AG04450 (cell line): ENCODE results near the gene WDR18. TPM values are rescaled to one million over a fixed set of nuclear protein-coding genes. Genes with fewer than 3 reads are reported as not detected.

Source experiments
- CTCF ChIA-PET: fragments of 300-600, 350-600 bp; formaldehyde crosslinking; extraction: SDS; loops from one replicate; lab custom pipeline; 2022; ENCODE audit warnings: antibody characterized with exemption, inconsistent platforms; lab: Charles Lee
- POLR2A ChIA-PET: fragments of 350-600 bp; formaldehyde crosslinking; extraction: SDS; loops from one replicate; lab custom pipeline; 2021; ENCODE audit warnings: antibody characterized with exemption, inconsistent platforms; lab: Yijun Ruan, JAX
- DNase-seq: peaks from one replicate; pipeline ENCODE4 v3.0.0-alpha.2; 2011; ENCODE audit warnings: low read depth, low spot score
- H3K27ac ChIP-seq: one replicate; pipeline ENCODE4 v1.5.1; 2012; ENCODE audit warnings: low read depth, low read length, control low read depth
- H3K27me3 ChIP-seq: one replicate; pipeline ENCODE4 v1.6.0; 2012; ENCODE audit warnings: low read length; ENCODE audit not compliant: control insufficient read depth, insufficient read depth
- H3K4me3 ChIP-seq: 2 replicates; pipeline ENCODE4 v1.5.1; 2011; ENCODE audit warnings: mild to moderate bottlenecking, low read depth, low read length, control low read depth
- H3K9me3 ChIP-seq: 2 replicates; pipeline ENCODE4 v1.5.1; 2012; ENCODE audit warnings: low read length; ENCODE audit not compliant: control insufficient read depth, insufficient read depth
- polyA plus RNA-seq: library from polyadenylated mRNA; depleted of rRNA; stranded (reverse); fragments of >200 nt; gene quantifications from 2 replicates; pipeline ENCODE4 v1.2.3, GENCODE V29; 2011
- TF ChIP-seq, protein P1 (sequence below): IDR thresholded peaks from 2 replicates; pipeline ENCODE4 v1.5.1; 2011; ENCODE audit warnings: low read depth, low read length, control low read depth, inconsistent platforms

The WDR18 gene
- polyA plus RNA-seq, 1 experiment: 24.5 TPM

DNA sequence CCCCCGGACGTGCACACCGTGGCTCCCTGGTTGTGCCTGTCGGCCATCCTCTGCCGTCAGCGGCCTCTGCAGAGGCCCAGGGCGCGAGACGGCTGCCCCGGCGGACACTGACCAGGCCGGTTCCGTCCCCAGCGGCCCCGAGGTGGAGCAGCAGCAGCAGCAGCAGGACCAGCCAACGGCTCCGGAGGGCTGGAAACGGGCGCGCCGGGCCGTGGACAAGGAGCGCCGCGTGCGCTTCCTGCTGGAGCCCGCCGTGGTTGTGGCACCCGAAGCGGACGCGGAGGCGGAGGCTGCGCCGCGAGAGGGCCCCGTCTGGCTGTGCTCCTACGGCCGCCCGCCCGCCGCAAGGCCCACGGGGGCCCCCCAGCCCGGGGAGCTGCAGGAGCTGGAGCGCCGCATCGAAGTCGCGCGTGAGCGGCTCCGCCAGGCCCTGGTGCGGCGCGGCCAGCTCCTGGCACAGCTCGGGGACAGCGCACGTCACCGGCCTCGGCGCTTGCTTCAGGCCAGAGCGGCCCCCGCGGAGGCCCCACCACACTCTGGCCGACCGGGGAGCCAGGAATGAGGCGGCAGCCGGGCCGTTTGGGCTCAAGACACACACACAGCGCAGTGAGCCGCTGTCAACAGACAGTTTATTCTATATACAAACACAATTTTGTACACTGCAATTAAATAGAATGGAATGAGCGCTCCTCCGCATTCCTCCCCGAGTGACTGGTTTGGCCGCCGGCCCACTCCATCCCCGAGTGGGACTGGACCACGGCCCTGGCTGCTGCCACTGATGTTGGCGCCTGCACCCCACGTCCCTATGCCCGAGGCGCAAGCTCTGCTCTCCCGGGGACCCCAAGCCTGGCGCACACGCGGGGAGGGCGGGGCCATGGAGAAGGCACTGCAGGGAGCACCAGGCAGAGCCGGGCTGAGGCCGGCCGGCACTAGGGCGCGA, 25.2 kb downstream of the WDR18 start:
- peak; percentile 79 for DNase-seq
- POLR2A ChIA-PET: interaction anchor here (0.7 to 1.4 kb wide), 5 partner anchors 10 to 260 kb away, joined by 3 to 9 read pairs (median 3); partner anchors contain the start of gene CIRBP
- CTCF ChIA-PET: no interaction called here
- Histone ChIP-seq H3K27me3 (no peaks in the 10 kb centered on the region), H3K9me3 (peaks cover 15% of the 10 kb centered on the region; the same call in 1 of the 2 replicates), H3K4me3 (peak overlapping the region; percentile 29; the same call in 1 of the 2 replicates), H3K27ac (peak overlapping the region; percentile 70)
- TF ChIP-seq, protein P1, sequence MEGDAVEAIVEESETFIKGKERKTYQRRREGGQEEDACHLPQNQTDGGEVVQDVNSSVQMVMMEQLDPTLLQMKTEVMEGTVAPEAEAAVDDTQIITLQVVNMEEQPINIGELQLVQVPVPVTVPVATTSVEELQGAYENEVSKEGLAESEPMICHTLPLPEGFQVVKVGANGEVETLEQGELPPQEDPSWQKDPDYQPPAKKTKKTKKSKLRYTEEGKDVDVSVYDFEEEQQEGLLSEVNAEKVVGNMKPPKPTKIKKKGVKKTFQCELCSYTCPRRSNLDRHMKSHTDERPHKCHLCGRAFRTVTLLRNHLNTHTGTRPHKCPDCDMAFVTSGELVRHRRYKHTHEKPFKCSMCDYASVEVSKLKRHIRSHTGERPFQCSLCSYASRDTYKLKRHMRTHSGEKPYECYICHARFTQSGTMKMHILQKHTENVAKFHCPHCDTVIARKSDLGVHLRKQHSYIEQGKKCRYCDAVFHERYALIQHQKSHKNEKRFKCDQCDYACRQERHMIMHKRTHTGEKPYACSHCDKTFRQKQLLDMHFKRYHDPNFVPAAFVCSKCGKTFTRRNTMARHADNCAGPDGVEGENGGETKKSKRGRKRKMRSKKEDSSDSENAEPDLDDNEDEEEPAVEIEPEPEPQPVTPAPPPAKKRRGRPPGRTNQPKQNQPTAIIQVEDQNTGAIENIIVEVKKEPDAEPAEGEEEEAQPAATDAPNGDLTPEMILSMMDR: no peak

GRCh38 chr19:1009981-1010538, 25.9 kb downstream of the WDR18 start:
- ChIA-PET CTCF (no interaction called here), POLR2A (interaction anchor here (0.7 to 1.4 kb wide), 4 partner anchors 9 to 259 kb away, joined by 3 to 9 read pairs (median 3); partner anchors contain the start of gene CIRBP)
- no peak for DNase-seq
- Histone ChIP-seq H3K4me3 (no peak overlapping the region; the same call in 1 of the 2 replicates), H3K27me3 (no peaks in the 10 kb centered on the region), H3K27ac (peak overlapping the region; percentile 70), H3K9me3 (peaks cover 8% of the 10 kb centered on the region; the same call in 1 of the 2 replicates)
- TF ChIP-seq, protein P1: no peak

DNA sequence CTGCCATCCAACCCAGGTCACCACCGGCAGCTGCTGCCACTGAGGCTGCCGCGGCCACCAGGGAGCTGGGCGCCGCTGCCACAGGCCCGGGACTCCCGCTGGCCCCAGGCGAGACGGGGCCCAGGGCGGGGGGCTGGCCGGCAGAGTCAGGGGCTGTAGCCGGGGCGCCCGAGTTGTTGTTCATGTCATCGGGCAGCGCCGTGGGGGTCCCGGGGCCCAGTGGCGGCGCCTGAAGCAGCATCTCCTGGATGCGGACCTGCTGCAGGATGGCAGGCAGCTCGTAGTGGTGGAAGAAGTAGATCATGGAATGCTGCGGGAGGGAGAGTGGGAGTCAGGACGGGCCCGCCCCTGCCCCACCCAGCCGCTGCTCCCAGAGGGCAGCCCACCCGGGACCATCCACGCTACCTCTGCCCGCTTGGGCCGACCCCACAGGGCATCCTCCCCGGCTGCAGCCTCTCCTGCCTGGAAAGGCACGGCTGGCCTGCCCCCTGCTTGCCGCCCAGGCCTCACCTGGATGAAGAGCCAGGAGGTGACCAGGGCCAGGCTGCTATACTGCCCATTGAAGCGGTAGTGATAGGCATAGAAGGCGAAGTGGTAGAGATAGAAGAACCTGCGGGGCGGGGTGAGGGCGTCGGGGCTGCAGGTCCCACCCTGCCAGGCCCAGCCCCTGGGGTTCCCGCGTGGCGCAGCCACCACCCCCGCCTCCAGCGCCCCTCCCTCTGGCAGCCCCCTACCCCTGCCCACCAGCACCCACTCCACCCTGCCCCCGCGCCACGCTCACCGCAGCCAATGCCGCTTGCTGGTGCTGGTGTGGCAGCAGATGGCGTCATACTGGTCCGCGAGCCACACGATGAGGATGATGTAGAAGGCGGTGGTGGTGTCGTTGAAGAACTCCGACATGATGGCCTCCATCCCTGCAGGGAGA, 26.7 kb downstream of the WDR18 start:
- POLR2A ChIA-PET: interaction anchor here (1.0 kb wide), 1 partner anchor 258 kb away, joined by 3 read pairs; the partner anchor contains the start of gene CIRBP

DNA sequence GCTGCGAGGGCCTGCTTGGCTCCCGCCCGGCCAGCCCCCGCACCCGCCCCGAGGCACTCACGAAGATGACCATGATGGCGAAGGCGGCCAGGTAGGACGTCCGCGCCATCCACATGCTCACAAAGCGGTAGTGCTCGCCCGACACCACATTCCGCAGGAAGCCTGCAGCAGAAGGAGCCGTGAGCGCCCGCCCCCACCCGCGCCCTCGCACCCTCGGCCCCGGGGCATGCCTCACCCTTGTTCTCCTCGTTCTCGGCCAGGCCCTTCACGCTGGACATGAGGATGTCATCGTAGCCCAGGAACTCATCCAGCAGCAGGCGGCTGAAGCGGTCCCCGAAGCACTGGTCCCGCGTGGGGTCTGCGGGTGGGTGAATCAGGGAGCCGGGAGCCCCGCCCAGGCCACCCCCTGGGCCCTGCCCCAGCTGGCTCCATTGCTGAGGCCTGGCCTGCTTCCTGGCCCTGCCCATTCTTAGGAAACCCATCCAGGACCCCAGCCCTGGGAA, 27.7 kb downstream of the WDR18 start:
- H3K9me3 ChIP-seq: peaks cover 4% of the 10 kb centered on the region; the same call in 1 of the 2 replicates
- DNase-seq: no peak
- ChIA-PET POLR2A (no interaction called here), CTCF (no interaction called here)
- H3K27ac ChIP-seq: no peak overlapping the region
- TF ChIP-seq, protein P1: no peak
- H3K4me3 ChIP-seq: no peak overlapping the region
- no peaks in the 10 kb centered on the region for H3K27me3 ChIP-seq

More for the DNA sequence above, 26.7 kb downstream of the WDR18 start:
- no peak for DNase-seq
- CTCF ChIA-PET: interaction anchor here (0.6 kb wide), 1 partner anchor 217 kb away, joined by 3 read pairs; no protein-coding TSS in a partner anchor
- Histone ChIP-seq H3K9me3 (peaks cover 4% of the 10 kb centered on the region; the same call in 1 of the 2 replicates), H3K27me3 (no peaks in the 10 kb centered on the region), H3K27ac (no peak overlapping the region), H3K4me3 (no peak overlapping the region)
- TF ChIP-seq, protein P1: no peak
